SK-N-MC (cell line): ENCODE data around the gene OSMR.

Source experiments
- EZH2 ChIP-seq: fragments of 200-600 bp; sonication (generic); IDR thresholded peaks from one replicate; pipeline ENCODE4 v1.6.1; 2017; ENCODE audit warnings: antibody characterized with exemption
- FOXP2 ChIP-seq: optimal IDR thresholded peaks from 2 replicates; pipeline ENCODE3; 2011; ENCODE audit warnings: mild to moderate bottlenecking, moderate library complexity; ENCODE audit not compliant: insufficient read depth; ENCODE audit errors: extremely low read length, control extremely low read depth
- POLR2AphosphoS5 ChIP-seq: IDR thresholded peaks from 2 replicates; pipeline ENCODE4 v1.6.1; 2012; ENCODE audit warnings: mild to moderate bottlenecking, low read depth, low read length, borderline replicate concordance

GRCh38 chr5:38847559-38848347 is 1.9 kb downstream of the OSMR start:
- TF ChIP-seq POLR2AphosphoS5, result no peak
- TF ChIP-seq EZH2, result no peak
- no peak for TF ChIP-seq FOXP2
